ENCODE data around the gene HSF2BP.
"Not testable (repeated sequence)": the region's sequence is repeated elsewhere in the genome, so short reads cannot be mapped to it uniquely, and the experiment has no call there.

HSF2BP gene

GRCh38 chr21:43597540-43598250 is 61.6 kb downstream of the HSF2BP start:
- DNase-seq (ENCODE audit: low read depth in 2 of 2): no peak

- DNase-seq (ENCODE audit: low read depth in 2 of 2): no peak
These were observed 62.2 kb downstream of the HSF2BP start for GRCh38 chr21:43597052-43597451.

GRCh38 chr21:43596616-43597015 is 62.7 kb downstream of the HSF2BP start:
- no peak for DNase-seq (ENCODE audit: low read depth in 2 of 2)

- not testable (repeated sequence) for DNase-seq (ENCODE audit: low read depth in 2 of 2)
These were observed 63.5 kb downstream of the HSF2BP start for GRCh38 chr21:43595769-43596168.

- DNase-seq (ENCODE audit: low read depth in 2 of 2): no peak
These were observed 66.2 kb downstream of the HSF2BP start for GRCh38 chr21:43593078-43593477.

GRCh38 chr21:43591571-43591970 is 67.7 kb downstream of the HSF2BP start:
- DNase-seq (ENCODE audit: low read depth in 2 of 2): no peak

- DNase-seq (ENCODE audit: low read depth in 2 of 2): no peak
These were observed 69.1 kb downstream of the HSF2BP start for GRCh38 chr21:43590194-43590593.

- no peak for DNase-seq (ENCODE audit: low read depth in 2 of 2)
These were observed 70.3 kb downstream of the HSF2BP start for GRCh38 chr21:43588957-43589356.

GRCh38 chr21:43585924-43586413 is 73.3 kb downstream of the HSF2BP start:
- no peak for DNase-seq (ENCODE audit: low read depth in 2 of 2)

- DNase-seq (ENCODE audit: low read depth in 2 of 2): no peak
These were observed 73.8 kb downstream of the HSF2BP start for GRCh38 chr21:43585514-43585913.

- DNase-seq (ENCODE audit: low read depth in 2 of 2): no peak
These were observed 77.8 kb downstream of the HSF2BP start for GRCh38 chr21:43581453-43581852.

GRCh38 chr21:43578677-43579303 is 80.5 kb downstream of the HSF2BP start:
- no peak for DNase-seq (ENCODE audit: low read depth in 2 of 2)

- no peak for DNase-seq (ENCODE audit: low read depth in 2 of 2)
These were observed 83.8 kb downstream of the HSF2BP start for GRCh38 chr21:43575473-43575844.

- no peak for DNase-seq (ENCODE audit: low read depth in 2 of 2)
These were observed 84.4 kb downstream of the HSF2BP start for GRCh38 chr21:43574741-43575472.

- DNase-seq (ENCODE audit: low read depth in 2 of 2): no peak
These were observed 85.4 kb downstream of the HSF2BP start for GRCh38 chr21:43573921-43574320.

- DNase-seq (ENCODE audit: low read depth in 2 of 2): no peak
These were observed 86.8 kb downstream of the HSF2BP start for GRCh38 chr21:43572446-43572845.

- DNase-seq (ENCODE audit: low read depth in 2 of 2): no peak
These were observed 87.3 kb downstream of the HSF2BP start for GRCh38 chr21:43571976-43572375.

- not testable (repeated sequence) for DNase-seq (ENCODE audit: low read depth in 2 of 2)
These were observed 89.1 kb downstream of the HSF2BP start for GRCh38 chr21:43570195-43570594.

- DNase-seq (ENCODE audit: low read depth in 2 of 2): not testable (repeated sequence)
These were observed 96.8 kb downstream of the HSF2BP start for GRCh38 chr21:43562451-43562850.

- DNase-seq (ENCODE audit: low read depth in 2 of 2): not testable (repeated sequence)
These were observed 118.7 kb downstream of the HSF2BP start for GRCh38 chr21:43540561-43540960.

- not testable (repeated sequence) for DNase-seq (ENCODE audit: low read depth in 2 of 2)
These were observed 136.7 kb downstream of the HSF2BP start for GRCh38 chr21:43522495-43523131.

- DNase-seq (ENCODE audit: low read depth in 2 of 2): not testable (repeated sequence)
These were observed 141.6 kb downstream of the HSF2BP start for GRCh38 chr21:43517701-43518100.
